SH-SY5Y (cell line): ENCODE measurements around the gene PDE4D.

ENCODE experiments used
- GATA2 ChIP-seq: IDR thresholded peaks from 2 replicates; pipeline ENCODE4 v1.6.1; 2011; ENCODE audit warnings: mild to moderate bottlenecking, low read depth, low read length
- GATA3 ChIP-seq: IDR thresholded peaks from 2 replicates; pipeline ENCODE4 v1.6.1; 2011; ENCODE audit warnings: low read depth, mild to moderate bottlenecking, low read length, moderate library complexity

GRCh38 chr5:59712836-59713497, 180.6 kb downstream of the PDE4D start:
- TF ChIP-seq GATA2, result no peak
- no peak for TF ChIP-seq GATA3
